ENCODE measurements around the gene EVC2.

EVC2 gene

DNA sequence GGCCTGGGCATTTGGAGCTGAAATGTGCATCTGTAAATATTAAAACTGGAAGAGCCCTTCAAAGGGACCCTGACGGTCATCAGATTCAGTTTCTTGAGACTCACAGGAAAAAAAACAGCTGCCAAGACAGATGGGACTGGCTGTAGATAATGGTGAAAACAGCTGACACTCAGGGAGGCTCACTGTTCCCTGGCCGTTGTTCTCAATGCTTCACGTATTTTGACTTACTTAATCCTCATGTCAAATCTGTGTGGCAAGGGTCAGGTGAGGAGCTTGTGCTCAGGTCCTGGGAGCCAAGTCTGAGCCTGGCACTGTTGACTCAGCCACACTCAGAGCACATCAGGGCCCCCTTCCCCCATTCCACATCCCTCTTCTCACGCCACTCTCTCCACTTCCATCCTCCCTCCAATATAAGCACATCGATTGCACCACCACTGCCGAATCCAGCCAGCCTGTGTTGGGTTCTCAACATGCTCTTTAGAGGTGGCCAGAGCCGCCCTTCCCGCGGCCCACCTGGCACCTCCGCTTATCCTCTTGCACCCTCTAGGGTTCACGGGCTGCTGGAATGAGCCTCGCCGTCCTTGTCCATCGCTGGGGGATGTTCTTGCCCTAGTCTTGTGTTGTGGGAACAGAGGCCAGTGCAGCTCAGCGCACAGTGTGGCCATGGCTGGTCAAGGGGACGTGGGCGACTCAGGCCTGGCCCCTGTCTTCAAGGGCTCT is 42.7 kb upstream of the EVC2 start:
- Mint-ChIP-seq H3K4me3 (no peak overlapping the region), H3K27me3 (peaks cover 0 to 6% of the 10 kb centered on the region in 2 donors), H3K27ac (no peak overlapping the region), H3K9me3 (no peaks in the 10 kb centered on the region), H3K36me3 (ENCODE audit: insufficient read depth) (no peaks in the 10 kb centered on the region), H3K4me1 (ENCODE audit: low read depth in 2 of 2) (no peaks in the 10 kb centered on the region)
- ATAC-seq (replicated peaks) (no peak), DNase-seq (no peak)

DNA sequence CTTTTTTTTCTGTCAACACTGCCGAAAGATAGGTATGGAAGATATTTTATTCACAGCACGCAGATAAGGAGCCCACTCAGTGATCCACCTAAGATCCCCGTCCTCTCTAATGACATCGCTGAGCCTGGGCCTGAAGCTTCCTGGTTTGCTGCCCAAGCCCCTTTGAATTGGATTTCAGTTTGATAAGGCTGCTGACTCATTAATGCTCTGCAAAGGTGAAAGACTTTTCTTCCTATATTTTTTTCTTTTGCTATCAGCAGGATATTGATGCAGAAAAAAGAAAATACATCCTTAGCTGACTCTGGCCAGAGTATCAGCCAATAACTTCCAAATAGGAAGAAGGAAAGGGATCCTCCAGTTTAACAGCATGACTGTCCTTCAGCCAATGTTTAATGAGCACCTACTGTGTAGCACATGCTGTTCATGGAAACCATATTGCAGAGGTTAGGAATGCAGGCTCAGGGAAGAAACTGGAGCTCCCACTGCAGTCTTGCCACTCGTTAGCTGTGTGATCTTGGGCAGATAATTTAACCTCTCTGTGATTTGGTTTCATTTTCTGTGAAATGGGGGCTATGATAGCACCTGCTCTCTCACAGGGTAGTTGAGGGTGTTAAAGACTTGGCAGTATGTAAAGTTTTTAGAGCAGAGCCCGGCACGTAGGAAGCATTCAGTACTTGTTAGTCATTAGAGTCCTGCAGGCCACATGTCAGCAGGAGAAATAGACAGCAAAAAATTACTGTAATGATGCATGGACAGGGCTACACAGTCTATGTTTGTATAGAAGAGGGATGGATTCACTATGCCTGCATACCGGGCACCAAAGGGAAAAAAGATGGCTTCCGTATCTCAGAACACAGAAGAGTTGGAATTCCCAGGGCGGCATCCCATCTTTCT is 41.9 kb upstream of the EVC2 start:
- no peaks in the 10 kb centered on the region for H3K4me1 Mint-ChIP-seq (ENCODE audit: low read depth in 2 of 2)
- peaks cover 0 to 6% of the 10 kb centered on the region in 2 donors for H3K27me3 Mint-ChIP-seq
- no peak overlapping the region for H3K4me3 Mint-ChIP-seq
- H3K9me3 Mint-ChIP-seq, result no peaks in the 10 kb centered on the region
- H3K27ac Mint-ChIP-seq, result no peak overlapping the region
- no peak for ATAC-seq (replicated peaks)
- H3K36me3 Mint-ChIP-seq (ENCODE audit: insufficient read depth), result no peaks in the 10 kb centered on the region
- no peak for DNase-seq

DNA sequence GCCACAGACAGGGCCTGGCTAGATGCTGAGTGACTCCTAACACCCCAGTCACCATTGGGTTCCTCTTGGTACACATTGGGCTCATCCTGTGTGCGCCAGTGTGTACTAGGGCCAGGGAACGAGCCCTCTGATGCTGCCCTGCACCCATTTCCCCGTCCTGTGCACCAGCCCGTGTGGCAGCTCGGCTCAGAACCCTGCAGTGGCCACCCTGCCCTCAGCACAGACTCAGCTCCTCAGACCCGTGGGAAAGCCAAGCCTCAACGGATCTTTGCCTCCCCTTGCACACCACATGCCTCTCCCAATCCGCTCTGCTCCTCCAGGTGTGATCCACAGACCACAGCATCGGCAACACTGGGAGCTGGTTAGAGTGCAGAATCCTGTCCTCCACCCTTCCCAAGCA is 41.2 kb upstream of the EVC2 start:
- DNase-seq (no peak), ATAC-seq (replicated peaks) (no peak)
- no peak overlapping the region for H3K4me3 Mint-ChIP-seq
- no peaks in the 10 kb centered on the region for H3K9me3 Mint-ChIP-seq
- no peaks in the 10 kb centered on the region for H3K4me1 Mint-ChIP-seq (ENCODE audit: low read depth in 2 of 2)
- no peak overlapping the region for H3K27ac Mint-ChIP-seq
- peaks cover 0 to 6% of the 10 kb centered on the region in 2 donors for H3K27me3 Mint-ChIP-seq
- no peaks in the 10 kb centered on the region for H3K36me3 Mint-ChIP-seq (ENCODE audit: insufficient read depth)

DNA sequence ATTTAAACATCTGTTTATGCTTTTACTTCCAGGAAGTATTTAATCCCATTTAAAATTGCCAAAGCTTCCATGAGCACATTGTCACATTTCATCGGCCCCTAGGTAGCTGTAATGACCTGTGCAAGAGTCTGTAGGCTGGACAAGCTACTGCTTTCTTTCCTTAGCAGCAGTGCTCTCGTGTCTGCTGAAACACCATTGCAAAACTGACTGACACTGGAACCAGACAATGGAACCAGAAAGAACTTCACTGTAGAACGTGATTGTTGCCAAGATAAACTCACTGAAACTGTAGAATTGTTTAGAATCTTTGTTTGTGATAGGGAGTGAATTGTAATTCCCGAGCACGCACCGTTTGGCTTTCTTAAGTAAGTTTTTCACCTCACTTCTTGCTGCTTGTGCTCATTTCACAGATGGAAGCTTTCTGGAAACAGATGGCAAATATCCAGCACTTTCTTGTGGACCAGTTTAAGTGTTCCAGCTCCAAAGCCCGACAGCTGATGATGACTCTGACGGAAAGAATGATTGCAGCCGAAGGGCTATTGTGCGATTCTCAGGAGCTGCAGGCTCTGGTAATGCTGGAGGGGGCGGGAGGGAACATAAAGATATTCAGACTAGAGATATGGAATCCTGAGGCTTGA is 39.5 kb upstream of the EVC2 start:
- H3K27ac Mint-ChIP-seq, result no peak overlapping the region
- ATAC-seq (replicated peaks), result no peak
- no peak overlapping the region for H3K4me3 Mint-ChIP-seq
- H3K4me1 Mint-ChIP-seq (ENCODE audit: low read depth in 2 of 2), result no peaks in the 10 kb centered on the region
- DNase-seq, result no peak
- no peaks in the 10 kb centered on the region for H3K36me3 Mint-ChIP-seq (ENCODE audit: insufficient read depth)
- H3K27me3 Mint-ChIP-seq, result peaks cover 0 to 6% of the 10 kb centered on the region in 2 donors
- H3K9me3 Mint-ChIP-seq, result no peaks in the 10 kb centered on the region

DNA sequence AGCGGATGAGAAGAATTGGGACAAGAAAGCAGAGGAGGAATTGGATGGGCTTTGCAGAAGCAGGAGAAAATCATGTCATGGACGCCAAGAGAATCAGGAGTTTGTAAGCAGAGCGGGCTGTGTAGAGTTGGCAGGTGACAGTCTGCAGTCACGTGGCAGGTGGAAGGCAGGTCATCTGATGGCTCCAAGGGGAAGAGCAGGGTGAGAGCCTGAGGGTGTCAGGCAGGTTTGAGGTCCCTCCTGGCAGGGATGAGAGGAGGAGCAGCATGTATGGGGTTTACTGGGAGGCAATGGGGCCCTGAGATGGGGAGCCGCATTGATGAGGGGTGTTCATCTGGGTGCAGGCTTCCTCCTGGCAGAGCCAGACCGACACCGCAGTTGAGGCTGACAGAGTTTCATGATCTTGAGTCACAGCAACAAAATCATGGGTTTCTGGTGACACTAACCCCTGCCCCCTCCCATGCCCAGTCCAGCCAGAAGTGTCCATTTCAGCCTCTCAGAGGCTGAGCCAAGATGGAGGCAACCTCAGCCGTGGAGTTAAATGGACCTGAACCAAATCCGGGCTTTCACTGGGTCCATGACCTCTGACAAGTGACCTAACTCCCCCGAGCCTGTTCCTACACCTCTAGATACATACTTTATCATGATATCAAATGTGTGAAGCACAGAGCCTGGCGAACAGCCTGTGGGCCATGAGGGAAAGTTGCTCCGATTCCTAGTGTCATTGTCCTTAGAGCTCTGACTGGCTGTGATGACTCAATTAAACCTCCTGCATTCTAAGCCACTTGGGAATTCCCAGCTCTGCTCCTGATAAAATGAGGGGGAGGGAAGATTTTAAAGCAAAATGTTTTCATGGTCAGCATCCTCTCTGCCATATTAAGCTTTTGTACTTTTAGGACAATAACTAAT is 38.7 kb upstream of the EVC2 start:
- H3K27me3 Mint-ChIP-seq, result peaks cover 0 to 6% of the 10 kb centered on the region in 2 donors
- H3K4me1 Mint-ChIP-seq (ENCODE audit: low read depth in 2 of 2), result no peaks in the 10 kb centered on the region
- H3K9me3 Mint-ChIP-seq, result no peaks in the 10 kb centered on the region
- H3K36me3 Mint-ChIP-seq (ENCODE audit: insufficient read depth), result no peaks in the 10 kb centered on the region
- no peak overlapping the region for H3K4me3 Mint-ChIP-seq
- no peak overlapping the region for H3K27ac Mint-ChIP-seq
- DNase-seq, result no peak
- no peak for ATAC-seq (replicated peaks)

DNA sequence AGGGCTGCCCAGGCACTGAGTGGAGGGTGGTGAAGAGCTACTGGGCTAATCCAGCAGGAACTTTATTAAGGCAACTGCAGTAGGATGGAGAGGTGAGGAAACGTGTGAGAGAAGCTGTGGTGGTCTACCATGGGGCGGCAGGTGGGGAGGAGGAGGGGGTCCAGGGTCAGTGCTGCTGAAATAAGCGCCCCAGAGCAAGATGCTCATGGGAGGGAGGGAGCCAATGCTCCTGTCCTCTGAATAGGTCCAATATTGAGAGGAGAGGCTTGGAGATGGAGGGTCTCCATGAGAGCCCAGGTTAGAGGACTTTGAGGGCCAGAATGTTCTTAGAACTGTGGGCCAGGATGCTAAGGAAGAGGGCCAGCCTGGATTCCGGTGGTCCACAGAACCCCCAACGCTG is 37.9 kb upstream of the EVC2 start:
- ATAC-seq (replicated peaks), result no peak
- no peaks in the 10 kb centered on the region for H3K36me3 Mint-ChIP-seq (ENCODE audit: insufficient read depth)
- H3K4me1 Mint-ChIP-seq (ENCODE audit: low read depth in 2 of 2), result no peaks in the 10 kb centered on the region

DNA sequence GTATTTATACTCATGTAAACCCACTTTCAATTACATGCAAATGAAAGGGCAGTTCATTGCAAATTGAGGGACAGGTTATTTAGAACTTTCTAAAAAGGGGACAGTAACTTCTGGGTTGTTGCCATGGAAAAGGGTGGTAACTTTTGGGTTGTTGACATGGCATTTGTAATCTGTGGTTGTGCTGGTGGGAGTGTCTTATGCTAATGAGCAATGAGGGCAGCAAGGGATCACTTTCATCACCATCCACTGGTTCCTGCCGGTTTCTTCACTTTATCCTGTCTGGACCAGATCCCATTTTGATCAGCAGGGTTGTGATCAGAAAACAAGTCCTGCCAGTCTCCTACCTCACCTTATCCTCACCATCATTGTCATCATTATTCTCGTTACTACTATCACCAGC is 34.6 kb upstream of the EVC2 start:
- Mint-ChIP-seq H3K36me3 (ENCODE audit: insufficient read depth) (no peaks in the 10 kb centered on the region), H3K27ac (no peak overlapping the region), H3K4me3 (no peak overlapping the region), H3K9me3 (no peaks in the 10 kb centered on the region), H3K4me1 (ENCODE audit: low read depth in 2 of 2) (no peaks in the 10 kb centered on the region), H3K27me3 (peaks cover 0 to 6% of the 10 kb centered on the region in 2 donors)
- DNase-seq (no peak), ATAC-seq (replicated peaks) (no peak)

More for the DNA sequence above, 37.9 kb upstream of the EVC2 start:
- Mint-ChIP-seq H3K27me3 (peaks cover 0 to 6% of the 10 kb centered on the region in 2 donors), H3K9me3 (no peaks in the 10 kb centered on the region), H3K27ac (no peak overlapping the region), H3K4me3 (no peak overlapping the region)
- DNase-seq, result no peak

DNA sequence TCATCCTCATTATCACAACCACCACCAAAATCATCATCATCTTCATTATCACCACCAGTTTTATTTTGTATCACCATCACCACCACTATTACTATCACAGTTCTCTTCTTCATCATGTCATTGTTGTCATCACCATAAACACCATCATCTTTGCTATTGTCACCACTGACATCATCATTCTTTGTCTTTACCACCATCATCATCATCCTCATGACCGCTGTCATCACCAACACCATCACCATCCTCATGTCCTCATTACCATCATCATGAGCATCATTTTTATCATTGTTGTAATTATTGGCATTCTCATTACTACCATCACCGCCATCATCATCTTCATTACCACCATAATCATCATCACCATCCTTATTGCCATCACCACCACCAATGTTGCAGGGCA is 34.0 kb upstream of the EVC2 start:
- H3K4me3 Mint-ChIP-seq, result no peak overlapping the region
- ATAC-seq (replicated peaks) (no peak), DNase-seq (no peak)
- no peaks in the 10 kb centered on the region for H3K36me3 Mint-ChIP-seq (ENCODE audit: insufficient read depth)
- H3K9me3 Mint-ChIP-seq, result no peaks in the 10 kb centered on the region
- peaks cover 0 to 6% of the 10 kb centered on the region in 2 donors for H3K27me3 Mint-ChIP-seq
- no peaks in the 10 kb centered on the region for H3K4me1 Mint-ChIP-seq (ENCODE audit: low read depth in 2 of 2)
- H3K27ac Mint-ChIP-seq, result no peak overlapping the region

DNA sequence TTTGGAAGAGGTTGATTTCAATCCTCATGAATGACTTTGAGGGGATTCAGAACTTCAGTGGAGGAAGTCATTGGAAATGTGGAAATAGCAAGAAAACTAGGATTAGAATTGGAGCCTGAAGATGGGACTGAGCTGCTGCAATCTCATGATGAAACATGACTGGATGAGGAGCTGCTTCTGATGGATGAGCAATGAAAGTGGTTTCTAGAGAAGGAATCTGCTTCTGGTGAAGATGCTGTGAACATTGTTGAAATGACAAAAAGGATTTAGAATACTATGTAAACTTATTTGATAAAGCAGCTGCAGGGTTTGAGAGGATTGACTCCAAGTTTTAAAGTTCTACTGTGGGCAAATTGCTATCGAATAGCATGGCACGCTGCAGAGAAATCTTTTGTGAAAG is 29.7 kb upstream of the EVC2 start:
- DNase-seq, result no peak
- Mint-ChIP-seq H3K9me3 (no peaks in the 10 kb centered on the region), H3K27me3 (no peaks in the 10 kb centered on the region), H3K4me3 (no peak overlapping the region), H3K36me3 (ENCODE audit: insufficient read depth) (no peaks in the 10 kb centered on the region), H3K4me1 (ENCODE audit: low read depth in 2 of 2) (no peaks in the 10 kb centered on the region), H3K27ac (no peak overlapping the region)
- no peak for ATAC-seq (replicated peaks)

DNA sequence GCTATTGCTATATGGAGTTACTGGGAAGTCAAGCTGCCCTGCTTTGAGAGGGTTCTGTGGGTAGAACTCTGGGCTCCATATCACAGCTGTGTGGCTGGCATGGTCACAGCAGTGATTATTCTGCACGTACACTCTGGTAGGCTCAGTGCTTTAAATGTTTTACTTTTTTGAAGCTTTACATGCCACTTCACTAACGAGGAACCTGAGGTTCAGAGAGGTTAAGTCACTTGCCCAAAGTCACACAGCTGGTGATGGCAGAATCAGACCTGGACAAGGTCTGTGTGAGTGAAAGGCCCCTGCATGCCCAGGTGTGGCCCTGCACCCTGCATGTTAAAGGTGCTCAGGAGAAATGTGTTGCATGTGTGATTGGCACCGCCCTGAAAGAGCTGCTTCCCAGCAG is 27.1 kb upstream of the EVC2 start:
- Mint-ChIP-seq H3K4me1 (ENCODE audit: low read depth in 2 of 2) (no peaks in the 10 kb centered on the region), H3K36me3 (ENCODE audit: insufficient read depth) (peaks cover 3% of the 10 kb centered on the region), H3K9me3 (no peaks in the 10 kb centered on the region), H3K27me3 (peaks cover 0 to 6% of the 10 kb centered on the region in 2 donors), H3K4me3 (no peak overlapping the region), H3K27ac (no peak overlapping the region)
- no peak for ATAC-seq (replicated peaks)
- DNase-seq, result no peak

DNA sequence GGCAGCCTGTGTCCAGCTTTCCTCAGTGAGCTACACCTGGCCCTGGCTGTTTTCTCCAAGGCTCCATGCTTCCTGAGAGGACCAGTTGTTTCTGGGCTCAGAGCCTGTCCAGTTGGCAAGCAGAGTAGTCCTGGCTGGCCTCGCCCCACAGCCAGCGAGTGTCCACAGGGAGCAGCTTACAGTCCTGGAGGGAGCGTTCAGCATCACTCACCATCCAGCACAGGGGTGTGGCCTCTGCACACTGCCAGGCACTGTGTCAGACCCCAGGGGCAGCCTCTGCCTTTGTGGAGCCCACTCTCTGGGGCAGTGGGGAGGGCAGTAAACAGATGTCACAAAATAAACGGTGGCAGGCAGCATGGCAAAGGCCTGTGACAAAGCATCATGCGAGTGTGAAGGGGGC is 26.5 kb upstream of the EVC2 start:
- H3K27ac Mint-ChIP-seq, result no peak overlapping the region
- ATAC-seq (replicated peaks), result no peak

DNA sequence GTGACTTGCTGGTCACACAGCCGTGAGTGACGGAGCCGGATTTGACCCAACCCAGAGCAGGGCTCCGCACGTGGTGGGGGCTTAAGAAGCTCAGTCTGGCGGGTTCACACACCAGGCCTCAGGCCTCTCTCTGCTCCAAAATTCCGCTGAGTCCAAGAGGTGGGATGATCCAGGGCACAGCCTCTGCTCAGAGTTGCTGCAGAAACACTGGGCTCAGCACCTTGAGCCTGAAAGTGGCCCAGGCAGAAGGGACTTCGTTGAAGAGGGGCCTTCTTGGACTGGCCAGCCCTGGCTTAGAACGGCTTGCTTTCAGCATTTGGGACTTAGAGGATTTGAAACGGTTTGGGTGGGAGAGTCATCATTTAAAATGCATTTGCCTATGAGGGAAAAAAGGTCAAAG is 23.8 kb upstream of the EVC2 start:
- DNase-seq, result no peak
- Mint-ChIP-seq H3K36me3 (ENCODE audit: insufficient read depth) (peaks cover 3% of the 10 kb centered on the region), H3K9me3 (no peaks in the 10 kb centered on the region), H3K4me3 (no peak overlapping the region), H3K27me3 (peaks cover 0 to 7% of the 10 kb centered on the region in 2 donors), H3K27ac (no peak overlapping the region), H3K4me1 (ENCODE audit: low read depth in 2 of 2) (no peaks in the 10 kb centered on the region)
- ATAC-seq (replicated peaks), result no peak

More for the DNA sequence above, 26.5 kb upstream of the EVC2 start:
- no peak for DNase-seq
- Mint-ChIP-seq H3K27me3 (peaks cover 0 to 7% of the 10 kb centered on the region in 2 donors), H3K36me3 (ENCODE audit: insufficient read depth) (peaks cover 3% of the 10 kb centered on the region), H3K4me3 (no peak overlapping the region), H3K4me1 (ENCODE audit: low read depth in 2 of 2) (no peaks in the 10 kb centered on the region), H3K9me3 (no peaks in the 10 kb centered on the region)
